GM12878 (cell line): ENCODE measurements around the gene EMX1.

Experiments used
- EP300 ChIP-seq, 2 experiments: fragments of 150-350 bp in 1 of 2; IDR thresholded peaks; 2 replicates each; pipeline ENCODE4 v1.6.1; 2011 to 2012; ENCODE audit warnings: low read depth in 2 of 2, low read length in 2 of 2, borderline replicate concordance in 1 of 2, improper control_type of control experiment in 1 of 2, inconsistent platforms in 1 of 2; ENCODE audit not compliant: control insufficient read depth in 1 of 2
- EZH2 ChIP-seq: IDR thresholded peaks from 2 replicates; pipeline ENCODE4 v1.6.1; 2012; ENCODE audit warnings: low read depth, mild to moderate bottlenecking, control low read depth, inconsistent platforms, low read length, borderline replicate concordance; ENCODE audit not compliant: control insufficient read depth
- SIN3A ChIP-seq: IDR thresholded peaks from 2 replicates; pipeline ENCODE4 v1.6.1; 2012; ENCODE audit warnings: low read depth, low read length, improper control_type of control experiment

- TF ChIP-seq EP300 (IDR thresholded peaks at IDR 0.05; ENCODE audit: borderline replicate concordance in 1 of 2, control insufficient read depth in 1 of 2, low read depth in 2 of 2, low read length in 2 of 2) (no peak), EZH2 (no peak), SIN3A (no peak)
These were observed 57.1 kb downstream of the EMX1 start for GRCh38 chr2:72974436-72974754.
